HCT116 (cell line): ENCODE data around the gene HCN3. TPM values are rescaled to one million over a fixed set of nuclear protein-coding genes. Genes with fewer than 3 reads are reported as not detected.
A peak's percentile ranks its signal among the peaks of the same experiment; 100 is the strongest.

ENCODE experiments used
- ATAC-seq: fragments of 200-7000 bp; cut with Tn5 transposase; 2 replicates; pipeline ENCODE4 v1.9.1; 2020; ENCODE audit warnings: mild to moderate bottlenecking, moderate library complexity
- BruUV-seq: library from RNA; stranded (reverse); fragments of 400-500 nt; replicated peaks from 2 replicates; lab custom pipeline; 2021; lab: Mats Ljungman, UMichigan
- CTCF ChIA-PET: fragments of 300-600 bp; sonication (Branson Sonifier 250); formaldehyde crosslinking; loops from one replicate; lab custom pipeline; 2021; ENCODE audit warnings: antibody characterized with exemption; lab: Charles Lee
- POLR2A ChIA-PET: fragments of 300-600, 350-600 bp; sonication (Branson Sonifier 250); formaldehyde crosslinking; loops from one replicate; lab custom pipeline; 2021; ENCODE audit warnings: antibody characterized with exemption; lab: Charles Lee
- RAD21 ChIA-PET, 2 experiments: fragments of 300-600 bp; sonication (Branson Sonifier 250); formaldehyde crosslinking; loops; one replicate each; lab custom pipeline; 2023; ENCODE audit warnings: low total read pairs in 2 of 2; ENCODE audit not compliant: uncharacterized antibody in 2 of 2, unreplicated experiment in 2 of 2, low non-redundant PET in 1 of 2; lab: Charles Lee
- DNase-seq: peaks from one replicate; pipeline ENCODE4 v3.0.0-alpha.2; 2010; ENCODE audit warnings: low read depth, low spot score
- H2AFZ ChIP-seq: fragments of 200-600 bp; shearing (Covaris generic), sonication (generic); 2 replicates; pipeline ENCODE4 v1.6.1; 2017; ENCODE audit warnings: low read depth, mixed run types, mixed read lengths, antibody characterized with exemption, low read length; ENCODE audit not compliant: poor library complexity, severe bottlenecking
- H3K27ac ChIP-seq: 2 replicates; pipeline ENCODE4 v1.5.1; 2012; ENCODE audit warnings: low read depth, low read length
- H3K27me3 ChIP-seq: fragments of 200-600 bp; sonication (generic); 2 replicates; pipeline ENCODE4 v1.6.1; 2016; ENCODE audit warnings: mixed run types, low read length, mixed read lengths; ENCODE audit not compliant: insufficient read depth
- H3K36me3 ChIP-seq, 2 experiments: fragments of 200-500 bp in 1 of 2; fragments of 200-600 bp in 1 of 2; sonication (Bioruptor generic) in 1 of 2; sonication (generic) in 1 of 2; 2 replicates each; pipeline versions ENCODE4 v1.5.1 to v1.6.1; 2014 to 2016; ENCODE audit warnings: low read length in 2 of 2, inconsistent platforms in 1 of 2, mixed read lengths in 1 of 2, mixed run types in 1 of 2; ENCODE audit not compliant: insufficient read depth in 2 of 2, control insufficient read depth in 1 of 2
- H3K4me1 ChIP-seq, 2 experiments: fragments of 200-600 bp in 1 of 2; sonication (generic) in 1 of 2; 2 replicates each; pipeline versions ENCODE4 v1.5.1 to v1.6.1; 2012 to 2017; ENCODE audit warnings: low read length in 2 of 2, inconsistent platforms in 1 of 2, mild to moderate bottlenecking in 1 of 2, mixed read lengths in 1 of 2, mixed run types in 1 of 2, moderate library complexity in 1 of 2; ENCODE audit not compliant: insufficient read depth in 2 of 2, control insufficient read depth in 1 of 2
- H3K4me2 ChIP-seq: fragments of 200-600 bp; sonication (generic); 2 replicates; pipeline ENCODE4 v1.6.1; 2017; ENCODE audit warnings: mixed run types, low read length, mixed read lengths
- H3K4me3 ChIP-seq, 2 experiments: fragments of 200-600 bp in 1 of 2; sonication (generic) in 1 of 2; replicated peaks in 1 of 2; 2 replicates each; pipeline ENCODE4 v1.5.1; 2011 to 2016; ENCODE audit warnings: low read length in 2 of 2, control low read depth in 1 of 2, low read depth in 1 of 2, mild to moderate bottlenecking in 1 of 2, mixed read lengths in 1 of 2, mixed run types in 1 of 2
- H3K79me2 ChIP-seq: fragments of 200-600 bp; sonication (generic); 2 replicates; pipeline ENCODE4 v1.6.1; 2017; ENCODE audit warnings: mild to moderate bottlenecking, mixed run types, low read length, moderate library complexity, mixed read lengths; ENCODE audit not compliant: insufficient read depth
- H3K9ac ChIP-seq: fragments of 200-600 bp; sonication (generic); 2 replicates; pipeline ENCODE4 v1.6.1; 2016; ENCODE audit warnings: low read length, mixed read lengths
- H3K9me2 ChIP-seq: fragments of 200-600 bp; sonication (generic), shearing (Covaris generic); 2 replicates; pipeline ENCODE4 v1.6.1; 2017; ENCODE audit warnings: mixed run types, mild to moderate bottlenecking, moderate library complexity; ENCODE audit not compliant: insufficient read depth
- H3K9me3 ChIP-seq, 2 experiments: fragments of 200-500 bp in 1 of 2; fragments of 200-600 bp in 1 of 2; sonication (Bioruptor generic) in 1 of 2; sonication (generic) in 1 of 2; 2 replicates each; pipeline ENCODE4 v1.6.1; 2014 to 2017; ENCODE audit warnings: low read length in 2 of 2, mixed read lengths in 2 of 2, inconsistent platforms in 1 of 2, low read depth in 1 of 2, mild to moderate bottlenecking in 1 of 2, mixed run types in 1 of 2, moderate library complexity in 1 of 2; ENCODE audit not compliant: control insufficient read depth in 1 of 2, insufficient read depth in 1 of 2
- H4K20me1 ChIP-seq: fragments of 200-600 bp; sonication (generic), shearing (Covaris generic); 2 replicates; pipeline ENCODE4 v1.6.1; 2017; ENCODE audit warnings: mixed run types, mild to moderate bottlenecking, moderate library complexity; ENCODE audit not compliant: insufficient read depth
- SIN3A ChIP-seq: IDR thresholded peaks from 2 replicates; pipeline ENCODE4 v1.6.1; 2012; ENCODE audit warnings: low read depth
- TCF7L2 ChIP-seq: IDR thresholded peaks from 2 replicates; pipeline ENCODE4 v1.7.0; 2011; ENCODE audit warnings: borderline replicate concordance, inconsistent platforms; ENCODE audit not compliant: insufficient read depth, insufficient read length; ENCODE audit errors: extremely low read depth
- intact Hi-C: fragments of 100-400 bp; cut with micrococcal nuclease; formaldehyde crosslinking; loops from 2 replicates; pipeline ENCODE4 v1.10.0; 2022
- total RNA-seq: library from RNA; stranded (reverse); gene quantifications from one replicate; pipeline ENCODE4 v1.2.1, GENCODE V29; 2021; ENCODE audit not compliant: unreplicated experiment
- TF ChIP-seq, protein P1 (sequence below): IDR thresholded peaks from 2 replicates; pipeline ENCODE4 v1.6.1; 2012; ENCODE audit warnings: low read depth

The HCN3 gene
- total RNA-seq, 1 experiment from 2014 or later = 8.5 TPM

GRCh38 chr1:155250246-155250632 lies 27.0 kb upstream of the HCN3 start:
- no peak overlapping the region for H2AFZ ChIP-seq
- peak; percentile 8 for ATAC-seq
- H3K27me3 ChIP-seq = no peaks in the 10 kb centered on the region
- no peaks in the 10 kb centered on the region for H3K9me3 ChIP-seq
- H3K4me2 ChIP-seq = no peak overlapping the region
- H3K9ac ChIP-seq = no peak overlapping the region
- TF ChIP-seq TCF7L2 = no peak
- TF ChIP-seq SIN3A = no peak
- TF ChIP-seq, protein P1, sequence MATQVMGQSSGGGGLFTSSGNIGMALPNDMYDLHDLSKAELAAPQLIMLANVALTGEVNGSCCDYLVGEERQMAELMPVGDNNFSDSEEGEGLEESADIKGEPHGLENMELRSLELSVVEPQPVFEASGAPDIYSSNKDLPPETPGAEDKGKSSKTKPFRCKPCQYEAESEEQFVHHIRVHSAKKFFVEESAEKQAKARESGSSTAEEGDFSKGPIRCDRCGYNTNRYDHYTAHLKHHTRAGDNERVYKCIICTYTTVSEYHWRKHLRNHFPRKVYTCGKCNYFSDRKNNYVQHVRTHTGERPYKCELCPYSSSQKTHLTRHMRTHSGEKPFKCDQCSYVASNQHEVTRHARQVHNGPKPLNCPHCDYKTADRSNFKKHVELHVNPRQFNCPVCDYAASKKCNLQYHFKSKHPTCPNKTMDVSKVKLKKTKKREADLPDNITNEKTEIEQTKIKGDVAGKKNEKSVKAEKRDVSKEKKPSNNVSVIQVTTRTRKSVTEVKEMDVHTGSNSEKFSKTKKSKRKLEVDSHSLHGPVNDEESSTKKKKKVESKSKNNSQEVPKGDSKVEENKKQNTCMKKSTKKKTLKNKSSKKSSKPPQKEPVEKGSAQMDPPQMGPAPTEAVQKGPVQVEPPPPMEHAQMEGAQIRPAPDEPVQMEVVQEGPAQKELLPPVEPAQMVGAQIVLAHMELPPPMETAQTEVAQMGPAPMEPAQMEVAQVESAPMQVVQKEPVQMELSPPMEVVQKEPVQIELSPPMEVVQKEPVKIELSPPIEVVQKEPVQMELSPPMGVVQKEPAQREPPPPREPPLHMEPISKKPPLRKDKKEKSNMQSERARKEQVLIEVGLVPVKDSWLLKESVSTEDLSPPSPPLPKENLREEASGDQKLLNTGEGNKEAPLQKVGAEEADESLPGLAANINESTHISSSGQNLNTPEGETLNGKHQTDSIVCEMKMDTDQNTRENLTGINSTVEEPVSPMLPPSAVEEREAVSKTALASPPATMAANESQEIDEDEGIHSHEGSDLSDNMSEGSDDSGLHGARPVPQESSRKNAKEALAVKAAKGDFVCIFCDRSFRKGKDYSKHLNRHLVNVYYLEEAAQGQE = no peak
- TF ChIP-seq, all 23 proteins: peak for 0
- CTCF ChIA-PET = interaction anchor here (1.0 to 4.1 kb wide), 21 partner anchors 9 to 401 kb away, joined by 3 to 44 read pairs (median 6); partner anchors contain the start of genes CLK2, FDPS, MTX1 and SCAMP3
- no peak for DNase-seq
- Histone ChIP-seq H4K20me1 (no peaks in the 10 kb centered on the region), H3K79me2 (peaks cover 11% of the 10 kb centered on the region; the same call in 1 of the 2 replicates), H3K4me3 (no peak overlapping the region), H3K9me2 (no peaks in the 10 kb centered on the region), H3K27ac (no peak overlapping the region), H3K4me1 (peaks cover 14 to 31% of the 10 kb centered on the region in 2 experiments), H3K36me3 (peaks cover 0 to 2% of the 10 kb centered on the region in 2 experiments; a peak in 3 of 4 replicates)
- POLR2A ChIA-PET = interaction anchor here (1.2 kb wide), 1 partner anchor 12 kb away, joined by 3 read pairs; the partner anchor contains the start of gene SCAMP3
- BruUV-seq = no TSS peak
- RAD21 ChIA-PET = interaction anchor here in 1 of 2 experiments (1.2 to 2.0 kb wide), 2 partner anchors 12 to 74 kb away, joined by 3 to 9 read pairs; partner anchors contain the start of gene SCAMP3
- intact Hi-C loops = loop anchor here (1.0 to 5.0 kb wide), 4 partner anchors 57 to 342 kb away; partner anchors contain the start of gene FDPS
